Mammary epithelial cell (primary cell): Measurements from ENCODE around the gene SLCO4A1.

Source experiments
- CTCF ChIP-seq, 2 donors: IDR thresholded peaks in 1 of 2; conservative IDR thresholded peaks in 1 of 2; 2 replicates each; pipeline ENCODE4 v1.5.1; 2011 to 2012; ENCODE audit warnings: inconsistent platforms in 2 of 2, low read length in 2 of 2, mild to moderate bottlenecking in 2 of 2, control low read depth in 1 of 2, low read depth in 1 of 2; ENCODE audit not compliant: insufficient read depth in 1 of 2; ENCODE audit errors: extremely low read depth in 1 of 2
- EZH2 ChIP-seq: IDR thresholded peaks from 2 replicates; pipeline ENCODE4 v1.6.1; 2012; ENCODE audit warnings: low read length, inconsistent platforms, borderline replicate concordance

- TF ChIP-seq CTCF (conservative IDR thresholded peaks at IDR 0.05 in 1 of 2, IDR thresholded peaks at IDR 0.05 in 1 of 2; ENCODE audit: extremely low read depth in 1 of 2, insufficient read depth in 1 of 2, low read depth in 1 of 2, low read length in 2 of 2) (no peak), EZH2 (no peak)
Observed at GRCh38 chr20:62698231-62698630, 55.9 kb downstream of the SLCO4A1 start.
